Brain pericyte (primary cell): ENCODE data around the gene CETN1.

ENCODE experiments used
- DNase-seq: peaks from one replicate; pipeline ENCODE4 v3.0.0-alpha.2; 2012; ENCODE audit warnings: low read depth, low spot score

CETN1 gene

GRCh38 chr18:576924-577323, 3.3 kb upstream of the CETN1 start:
- no peak for DNase-seq

- DNase-seq: no peak
Measured at GRCh38 chr18:577643-578375, 2.4 kb upstream of the CETN1 start.

- no peak for DNase-seq
Measured at GRCh38 chr18:579238-579637, 942 bp upstream of the CETN1 start.

- no peak for DNase-seq
Measured at GRCh38 chr18:581096-581495, 916 bp downstream of the CETN1 start.

- DNase-seq: no peak
Measured at GRCh38 chr18:582465-582864, 2.3 kb downstream of the CETN1 start.

- DNase-seq: no peak
Measured at GRCh38 chr18:595068-595467, 14.9 kb downstream of the CETN1 start.

- no peak for DNase-seq
Measured at GRCh38 chr18:595571-595970, 15.4 kb downstream of the CETN1 start.

GRCh38 chr18:596288-596881, 16.2 kb downstream of the CETN1 start:
- DNase-seq: no peak

- no peak for DNase-seq
Measured at GRCh38 chr18:598124-598589, 18.0 kb downstream of the CETN1 start.

- no peak for DNase-seq
Measured at GRCh38 chr18:600107-600506, 19.9 kb downstream of the CETN1 start.

GRCh38 chr18:604771-605170, 24.6 kb downstream of the CETN1 start:
- DNase-seq: no peak

- no peak for DNase-seq
Measured at GRCh38 chr18:607930-608329, 27.8 kb downstream of the CETN1 start.

GRCh38 chr18:610214-610928, 30.2 kb downstream of the CETN1 start:
- DNase-seq: no peak

GRCh38 chr18:612156-612555, 32.0 kb downstream of the CETN1 start:
- DNase-seq: no peak

GRCh38 chr18:614193-614592, 34.0 kb downstream of the CETN1 start:
- DNase-seq: no peak

- DNase-seq: no peak
Measured at GRCh38 chr18:615092-615521, 34.9 kb downstream of the CETN1 start.

GRCh38 chr18:615773-616172, 35.6 kb downstream of the CETN1 start:
- no peak for DNase-seq

GRCh38 chr18:616380-616995, 36.3 kb downstream of the CETN1 start:
- DNase-seq: no peak

GRCh38 chr18:617970-618504, 37.9 kb downstream of the CETN1 start:
- no peak for DNase-seq

GRCh38 chr18:618618-619017, 38.4 kb downstream of the CETN1 start:
- DNase-seq: no peak

- no peak for DNase-seq
Measured at GRCh38 chr18:621291-622043, 41.3 kb downstream of the CETN1 start.
